Measurements from ENCODE around the gene WDR90.
A peak's percentile ranks its signal among the peaks of the same experiment; 100 is the strongest.

The WDR90 gene

GRCh38 chr16:626787-627453 lies 22.2 kb upstream of the WDR90 start:
- no peak for DNase-seq

- DNase-seq = no peak
Measured at GRCh38 chr16:627454-628239, 21.5 kb upstream of the WDR90 start.

GRCh38 chr16:628321-629061 lies 20.7 kb upstream of the WDR90 start:
- no peak for DNase-seq

GRCh38 chr16:629185-629832 lies 19.9 kb upstream of the WDR90 start:
- no peak for DNase-seq

DNA sequence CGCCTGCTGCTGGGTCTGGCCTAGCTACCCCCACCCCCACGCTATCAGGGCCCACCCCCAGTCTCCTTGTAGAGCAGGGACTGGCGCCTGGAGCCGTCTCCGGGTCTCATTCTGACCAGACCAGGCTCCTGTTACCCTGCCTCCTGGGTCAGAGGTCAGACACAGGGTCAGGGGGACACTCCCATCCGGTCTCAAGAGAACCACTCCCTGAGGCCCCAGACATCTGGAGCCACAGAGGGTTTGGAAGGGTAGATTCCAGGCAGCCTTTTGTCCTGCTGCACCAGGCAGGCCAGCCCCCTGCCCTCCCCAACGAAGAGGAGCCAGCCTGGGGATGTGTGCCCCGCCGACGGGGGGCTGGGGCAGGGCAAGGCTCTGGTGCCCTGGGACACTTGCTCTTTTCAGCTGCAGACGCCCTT lies 19.3 kb upstream of the WDR90 start:
- no peak for DNase-seq

- DNase-seq = no peak
Measured at GRCh38 chr16:630249-630814, 18.8 kb upstream of the WDR90 start.

GRCh38 chr16:630815-631405 lies 18.3 kb upstream of the WDR90 start, which contains the start of gene WFIKKN1:
WFIKKN1 (plus strand) TSS chr16:630985; CDS start chr16:631254, 269 bp downstream.
- DNase-seq = no peak

- no peak for DNase-seq
Measured at GRCh38 chr16:631808-632358, 17.3 kb upstream of the WDR90 start.

DNA sequence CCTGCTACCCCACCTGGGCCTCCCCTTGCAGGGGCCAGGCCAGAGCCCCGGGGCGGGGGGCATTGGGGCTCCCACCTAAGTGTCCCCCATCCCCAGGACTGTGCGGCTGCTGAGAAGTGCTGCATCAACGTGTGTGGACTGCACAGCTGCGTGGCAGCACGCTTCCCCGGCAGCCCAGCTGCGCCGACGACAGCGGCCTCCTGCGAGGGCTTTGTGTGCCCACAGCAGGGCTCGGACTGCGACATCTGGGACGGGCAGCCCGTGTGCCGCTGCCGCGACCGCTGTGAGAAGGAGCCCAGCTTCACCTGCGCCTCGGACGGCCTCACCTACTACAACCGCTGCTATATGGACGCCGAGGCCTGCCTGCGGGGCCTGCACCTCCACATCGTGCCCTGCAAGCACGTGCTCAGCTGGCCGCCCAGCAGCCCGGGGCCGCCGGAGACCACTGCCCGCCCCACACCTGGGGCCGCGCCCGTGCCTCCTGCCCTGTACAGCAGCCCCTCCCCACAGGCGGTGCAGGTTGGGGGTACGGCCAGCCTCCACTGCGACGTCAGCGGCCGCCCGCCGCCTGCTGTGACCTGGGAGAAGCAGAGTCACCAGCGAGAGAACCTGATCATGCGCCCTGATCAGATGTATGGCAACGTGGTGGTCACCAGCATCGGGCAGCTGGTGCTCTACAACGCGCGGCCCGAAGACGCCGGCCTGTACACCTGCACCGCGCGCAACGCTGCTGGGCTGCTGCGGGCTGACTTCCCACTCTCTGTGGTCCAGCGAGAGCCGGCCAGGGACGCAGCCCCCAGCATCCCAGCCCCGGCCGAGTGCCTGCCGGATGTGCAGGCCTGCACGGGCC lies 16.5 kb upstream of the WDR90 start:
- DNase-seq = no peak

DNA sequence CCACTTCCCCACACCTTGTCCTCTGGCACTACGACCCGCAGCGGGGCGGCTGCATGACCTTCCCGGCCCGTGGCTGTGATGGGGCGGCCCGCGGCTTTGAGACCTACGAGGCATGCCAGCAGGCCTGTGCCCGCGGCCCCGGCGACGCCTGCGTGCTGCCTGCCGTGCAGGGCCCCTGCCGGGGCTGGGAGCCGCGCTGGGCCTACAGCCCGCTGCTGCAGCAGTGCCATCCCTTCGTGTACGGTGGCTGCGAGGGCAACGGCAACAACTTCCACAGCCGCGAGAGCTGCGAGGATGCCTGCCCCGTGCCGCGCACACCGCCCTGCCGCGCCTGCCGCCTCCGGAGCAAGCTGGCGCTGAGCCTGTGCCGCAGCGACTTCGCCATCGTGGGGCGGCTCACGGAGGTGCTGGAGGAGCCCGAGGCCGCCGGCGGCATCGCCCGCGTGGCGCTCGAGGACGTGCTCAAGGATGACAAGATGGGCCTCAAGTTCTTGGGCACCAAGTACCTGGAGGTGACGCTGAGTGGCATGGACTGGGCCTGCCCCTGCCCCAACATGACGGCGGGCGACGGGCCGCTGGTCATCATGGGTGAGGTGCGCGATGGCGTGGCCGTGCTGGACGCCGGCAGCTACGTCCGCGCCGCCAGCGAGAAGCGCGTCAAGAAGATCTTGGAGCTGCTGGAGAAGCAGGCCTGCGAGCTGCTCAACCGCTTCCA lies 15.7 kb upstream of the WDR90 start:
- no peak for DNase-seq

- no peak for DNase-seq
Measured at GRCh38 chr16:634051-634670, 15.0 kb upstream of the WDR90 start.

GRCh38 chr16:634996-635395 lies 14.2 kb upstream of the WDR90 start:
- no peak for DNase-seq

GRCh38 chr16:635573-636205 lies 13.5 kb upstream of the WDR90 start:
- no peak for DNase-seq

GRCh38 chr16:636206-637080 lies 12.7 kb upstream of the WDR90 start, which contains the start of gene METTL26:
METTL26 (minus strand) TSS chr16:636305; CDS start chr16:636290, 15 bp downstream.
- DNase-seq = peak; percentile 85 to 88

- peak; percentile 12 to 67 for DNase-seq
Measured at GRCh38 chr16:637081-638018, 11.8 kb upstream of the WDR90 start.

DNA sequence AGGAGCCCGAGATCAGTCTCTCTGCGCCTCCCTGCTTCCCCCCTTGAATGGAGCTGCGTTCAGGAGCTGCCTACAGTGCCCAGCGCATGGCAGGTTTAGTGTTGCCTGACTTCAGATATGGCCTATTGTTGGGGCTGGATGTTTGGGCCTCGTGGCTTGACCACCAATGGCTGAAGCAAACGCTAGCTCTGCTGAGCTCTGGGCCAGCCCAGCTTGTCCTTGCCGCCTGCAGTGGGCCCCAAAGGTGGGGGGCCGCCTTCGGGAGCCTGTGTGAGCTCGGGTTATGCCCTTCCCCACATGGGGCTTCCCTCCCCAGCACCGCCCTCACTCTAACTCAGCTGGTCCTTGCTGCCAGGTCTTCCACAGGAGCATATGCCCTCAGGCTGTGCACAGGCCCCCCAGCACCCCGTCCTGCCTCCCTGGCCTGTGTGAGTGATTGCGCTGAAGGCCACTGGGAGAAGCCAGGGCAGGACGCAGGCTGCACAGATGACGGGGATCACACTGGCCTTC lies 11.1 kb upstream of the WDR90 start:
- DNase-seq = no peak

- DNase-seq = no peak
Measured at GRCh38 chr16:638836-639235, 10.3 kb upstream of the WDR90 start.

All from AML-193 (cell line).